GM18499 (cell line): ENCODE data around the gene SKAP1.
"Not testable (repeated sequence)": the region's sequence is repeated elsewhere in the genome, so short reads cannot be mapped to it uniquely, and the experiment has no call there.

Experiments
- ATAC-seq: cut with Tn5 transposase; IDR thresholded peaks from one replicate; pipeline ENCODE4 v1.9.1; 2021; ENCODE audit warnings: moderate number of reproducible peaks; ENCODE audit not compliant: insufficient read depth, unreplicated experiment

Gene SKAP1

DNA sequence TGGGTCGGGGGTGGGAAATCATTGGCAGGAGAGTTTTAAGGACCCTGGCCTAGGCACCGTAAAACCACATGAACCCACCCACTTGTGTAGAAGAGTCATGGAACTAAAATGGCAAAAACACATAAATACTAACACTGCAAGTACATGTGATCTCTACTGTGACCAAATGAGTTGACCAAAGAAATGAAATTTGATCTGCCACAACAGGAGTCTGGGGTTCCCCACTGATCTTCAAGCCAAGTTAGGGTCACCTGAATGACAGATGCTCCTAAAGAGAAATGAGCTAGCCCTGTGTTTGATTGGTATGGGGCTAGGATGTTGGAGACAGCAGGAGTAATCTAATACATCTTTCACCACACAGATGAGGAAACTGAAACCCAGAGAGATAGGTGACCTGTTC lies 21.5 kb upstream of the SKAP1 start:
- ATAC-seq, result no peak

DNA sequence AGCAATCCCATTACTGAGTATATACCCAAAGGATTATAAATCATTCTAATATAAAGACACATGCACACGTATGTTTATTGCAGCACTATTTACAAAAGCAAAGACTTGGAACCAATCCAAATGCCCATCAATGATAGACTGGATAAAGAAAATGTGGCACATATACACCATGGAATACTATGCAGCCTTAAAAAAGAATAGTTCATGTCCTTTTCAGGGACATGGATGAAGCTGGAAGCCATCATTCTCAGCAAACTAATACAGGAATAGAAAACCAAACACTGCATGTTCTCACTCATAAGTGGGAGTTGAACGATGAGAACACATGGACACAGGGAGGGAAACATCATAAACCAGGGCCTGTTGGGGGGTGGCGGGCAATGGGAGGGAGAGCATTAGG lies 19.3 kb upstream of the SKAP1 start:
- ATAC-seq, result not testable (repeated sequence)

DNA sequence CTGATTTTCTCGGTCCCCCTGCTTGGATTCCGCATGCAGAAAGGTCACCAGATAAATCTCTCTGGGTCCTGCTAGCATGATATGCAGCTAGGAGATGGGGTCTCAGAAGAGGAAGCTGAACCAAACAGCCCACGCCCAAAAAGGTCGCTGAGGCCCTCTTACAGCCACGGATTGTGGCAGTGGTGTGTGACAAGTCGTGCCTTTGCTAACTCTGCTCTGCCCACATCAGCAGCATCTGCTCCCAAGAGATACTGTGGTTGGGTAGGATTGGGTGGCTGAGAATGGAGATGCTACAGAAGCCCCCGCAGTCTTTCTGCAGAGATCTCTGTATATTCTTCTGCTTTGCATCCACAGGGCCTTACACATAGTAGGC lies 15.2 kb upstream of the SKAP1 start:
- ATAC-seq, result no peak

DNA sequence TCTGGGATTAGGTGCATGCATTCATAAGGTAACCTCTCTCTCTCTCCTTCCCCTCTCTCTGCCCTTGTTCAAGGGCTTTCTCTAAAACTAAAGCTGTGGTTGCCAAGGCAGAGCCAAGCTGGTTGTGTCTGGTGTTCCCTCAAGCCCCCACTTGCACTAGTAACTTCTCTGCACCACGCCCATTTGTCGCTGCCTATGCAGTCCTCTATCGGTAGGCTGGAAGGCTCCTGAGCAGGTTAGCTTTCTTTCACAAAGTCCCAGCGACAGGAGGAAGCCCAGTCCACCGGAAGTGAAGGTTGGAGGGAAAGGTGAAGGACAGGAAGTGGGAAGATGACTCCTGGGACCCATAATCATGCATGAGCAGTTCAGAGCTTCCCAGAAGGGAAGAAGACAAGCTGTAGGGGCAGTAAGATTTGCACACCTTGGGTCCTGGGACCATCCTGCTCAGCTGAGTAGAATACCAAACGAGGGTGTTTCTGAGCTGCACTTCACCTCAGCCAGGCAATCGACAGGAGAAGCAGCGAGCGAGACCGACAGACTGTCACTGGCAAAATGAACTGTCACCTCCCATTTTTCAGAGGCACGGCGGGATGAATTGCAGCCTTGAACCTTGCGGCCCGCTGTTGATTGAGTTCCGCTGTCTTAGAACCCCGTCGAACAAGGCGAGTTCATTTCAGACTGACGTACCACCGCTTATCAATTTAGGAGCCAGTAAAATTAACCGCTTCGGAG lies 14.7 kb upstream of the SKAP1 start:
- ATAC-seq, result no peak

DNA sequence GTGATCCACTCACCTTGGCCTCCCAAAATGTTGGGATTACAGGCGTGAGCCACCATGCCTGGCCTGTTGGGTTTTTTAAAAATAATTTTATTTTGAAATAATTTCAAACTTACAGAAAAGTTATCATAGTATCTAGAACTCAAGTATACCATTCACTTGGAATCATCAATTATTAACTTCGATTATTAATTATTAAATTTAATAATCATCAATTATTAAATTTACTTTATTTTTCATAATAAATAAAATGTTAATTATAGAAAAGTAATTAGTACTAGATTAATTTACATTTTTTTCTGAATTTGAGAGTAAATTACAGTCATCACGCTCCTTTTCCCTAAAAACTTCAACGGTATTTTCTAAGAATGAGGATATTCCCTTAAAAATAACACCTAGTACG lies 13.7 kb upstream of the SKAP1 start:
- ATAC-seq, result no peak

DNA sequence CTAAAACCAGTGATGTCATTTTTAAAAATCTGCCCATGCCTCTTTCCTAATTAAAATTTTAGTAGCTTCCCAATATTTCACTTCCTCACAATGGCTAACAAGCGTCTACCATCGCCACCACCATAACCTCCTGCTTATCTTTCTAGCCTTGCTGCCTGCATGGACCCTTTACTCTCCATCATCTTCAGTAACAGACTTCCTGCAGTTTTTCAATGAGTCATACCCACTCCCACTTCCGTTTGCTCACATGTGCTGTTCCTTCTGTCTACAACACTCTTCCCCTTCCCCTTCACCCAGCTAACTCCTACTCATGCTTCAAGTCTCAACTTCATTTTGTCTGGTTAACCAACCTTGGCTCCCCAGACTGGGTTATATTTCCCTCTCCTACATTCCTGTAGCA lies 12.8 kb upstream of the SKAP1 start:
- ATAC-seq, result no peak

DNA sequence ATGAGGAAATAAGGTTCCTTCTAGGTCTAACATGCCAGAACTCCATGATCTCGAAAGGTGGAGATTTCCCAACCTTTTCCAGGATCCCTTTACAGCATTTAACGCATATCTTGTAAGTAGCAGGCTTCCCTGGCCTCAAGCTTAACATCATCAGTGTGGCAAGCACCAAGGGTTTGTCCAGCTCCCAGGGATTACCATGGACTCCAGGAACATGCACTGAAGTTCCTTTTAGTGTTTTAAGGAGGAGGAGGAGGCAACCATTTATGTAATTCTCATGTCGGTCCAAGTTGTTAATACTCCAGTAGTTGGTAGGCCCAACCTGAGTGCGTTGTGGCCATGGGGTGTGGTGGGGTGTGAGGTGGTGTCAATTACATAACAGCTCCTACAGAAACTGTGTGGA lies 11.8 kb upstream of the SKAP1 start:
- ATAC-seq, result no peak

DNA sequence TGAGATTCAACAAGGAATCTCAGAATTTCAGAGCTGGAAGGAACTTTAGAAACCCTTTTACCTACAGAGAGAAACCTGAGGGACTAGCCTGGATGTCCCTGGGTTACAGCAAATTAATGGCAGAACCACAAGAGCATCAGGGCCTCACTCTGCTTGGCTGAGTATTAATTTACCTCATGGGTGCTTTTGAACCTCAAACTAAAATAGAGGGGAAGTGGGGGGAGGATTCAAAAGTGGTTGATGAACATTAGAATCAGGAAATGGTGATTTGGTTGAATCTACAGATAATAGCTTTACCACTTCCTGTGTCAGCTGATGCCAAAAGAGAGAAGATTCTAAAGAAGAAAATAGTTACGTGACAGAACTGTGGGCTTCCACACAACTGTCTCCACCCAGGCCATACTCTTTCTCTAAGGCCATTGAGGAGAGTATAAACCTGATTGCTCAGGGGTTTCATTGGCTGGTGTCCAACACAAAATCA lies 11.3 kb upstream of the SKAP1 start:
- peak; percentile 46 for ATAC-seq

DNA sequence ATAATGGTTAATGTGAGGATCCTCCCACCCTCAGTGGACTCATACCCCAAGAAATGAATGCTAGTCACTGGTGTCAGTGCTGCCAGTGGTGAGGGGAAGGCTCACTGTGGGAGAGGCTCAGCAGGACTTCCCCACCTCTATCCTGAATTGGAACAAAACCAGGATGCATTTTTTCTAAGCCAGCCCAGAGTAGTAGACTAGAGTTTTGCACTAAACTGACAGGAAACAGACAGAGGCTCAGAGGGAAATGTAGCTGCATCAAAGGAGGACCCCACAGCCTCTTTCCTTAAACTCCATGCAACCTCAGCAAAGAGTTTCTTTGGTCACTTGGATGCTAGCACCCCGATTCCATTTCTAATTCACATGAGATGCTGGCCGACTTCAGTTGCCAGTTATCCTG lies 10.7 kb upstream of the SKAP1 start:
- ATAC-seq, result no peak

DNA sequence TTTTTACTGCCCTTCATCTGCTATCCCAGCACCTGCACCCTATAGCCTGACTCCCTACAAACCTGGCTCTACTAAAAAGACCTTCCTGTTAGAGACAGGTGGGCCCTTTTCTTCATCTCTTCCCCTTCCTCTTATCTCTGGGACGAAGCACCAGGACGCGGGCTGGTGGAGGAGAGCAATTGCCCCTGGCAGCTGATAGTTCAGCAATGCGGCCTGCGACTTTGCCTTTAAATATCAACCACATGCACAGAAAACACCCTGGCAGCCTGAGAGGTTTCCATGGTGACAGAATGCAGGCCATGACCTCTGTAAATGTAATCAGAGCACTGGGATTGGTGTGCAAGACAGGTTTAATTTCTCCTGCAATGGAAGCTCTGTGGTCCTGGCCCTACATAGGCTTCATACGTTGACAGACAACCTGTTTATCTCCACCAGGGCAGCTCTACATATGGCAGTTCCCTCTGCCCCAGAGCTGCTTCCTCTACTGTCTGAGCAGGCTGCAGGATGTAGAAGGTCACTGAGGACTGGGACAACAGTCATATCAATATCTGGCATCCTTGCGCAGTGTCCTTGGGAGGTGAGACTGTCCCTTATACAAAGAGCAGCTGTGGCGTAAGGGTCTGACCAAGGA lies 10.0 kb upstream of the SKAP1 start:
- no peak for ATAC-seq

DNA sequence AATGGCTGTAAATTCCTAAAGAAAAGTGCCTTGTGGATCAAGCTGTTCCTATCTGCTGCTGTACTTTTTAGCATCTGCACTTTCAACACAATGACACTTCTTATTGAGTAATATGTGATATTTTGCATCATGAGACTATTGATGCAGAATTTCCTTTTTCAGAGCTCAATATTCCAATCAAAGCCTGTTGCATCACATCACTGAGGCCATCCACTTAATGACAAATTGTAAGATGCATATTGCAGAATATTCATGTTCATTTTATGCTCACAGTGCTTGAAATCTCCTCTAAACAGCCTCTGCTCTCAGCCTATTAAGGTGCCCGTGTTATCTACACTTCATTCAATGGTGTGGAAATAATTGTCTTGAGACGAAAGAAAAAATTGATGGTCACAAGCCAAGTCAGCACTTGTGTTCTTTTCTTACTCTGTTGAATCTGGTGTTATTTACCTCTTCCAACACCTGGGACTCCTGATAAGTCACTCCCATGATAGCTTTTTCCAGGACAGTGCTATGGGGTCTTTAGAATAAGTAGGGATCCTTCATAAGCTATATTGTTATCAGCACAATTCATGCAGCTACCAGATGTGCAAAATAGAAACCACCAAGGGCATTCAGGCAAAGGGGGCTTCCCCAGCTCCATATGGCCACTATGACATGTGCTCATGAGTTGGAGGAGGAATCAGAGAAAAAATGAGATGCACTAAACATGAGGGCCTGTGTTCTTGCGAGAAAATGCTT lies 9.3 kb upstream of the SKAP1 start:
- ATAC-seq, result no peak

DNA sequence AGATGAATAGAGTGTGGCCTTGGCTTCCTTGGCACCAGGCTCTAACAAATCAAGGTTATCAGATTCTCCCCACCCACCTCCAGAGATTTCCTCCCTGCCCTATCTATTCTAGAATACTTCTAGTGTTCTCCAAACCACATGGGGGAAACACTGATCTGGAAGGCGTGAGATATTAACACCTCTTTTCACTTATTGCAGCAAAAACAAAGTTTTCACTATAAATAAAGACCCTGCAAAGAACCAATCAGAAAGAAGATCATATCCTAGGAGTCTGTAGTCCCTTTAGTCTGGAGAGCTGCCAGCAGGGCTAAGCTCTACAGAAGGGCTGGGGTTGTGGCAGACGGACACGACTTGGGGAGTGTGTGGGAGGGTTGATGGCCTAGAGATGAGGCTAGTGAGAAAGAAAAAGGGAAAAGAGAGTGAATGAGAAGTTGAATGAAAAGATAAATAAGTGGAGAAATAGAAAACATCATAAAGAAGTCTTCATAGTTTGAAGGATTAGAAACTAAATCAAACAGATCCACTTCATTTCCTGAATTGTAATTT lies 8.6 kb upstream of the SKAP1 start:
- ATAC-seq, result no peak

DNA sequence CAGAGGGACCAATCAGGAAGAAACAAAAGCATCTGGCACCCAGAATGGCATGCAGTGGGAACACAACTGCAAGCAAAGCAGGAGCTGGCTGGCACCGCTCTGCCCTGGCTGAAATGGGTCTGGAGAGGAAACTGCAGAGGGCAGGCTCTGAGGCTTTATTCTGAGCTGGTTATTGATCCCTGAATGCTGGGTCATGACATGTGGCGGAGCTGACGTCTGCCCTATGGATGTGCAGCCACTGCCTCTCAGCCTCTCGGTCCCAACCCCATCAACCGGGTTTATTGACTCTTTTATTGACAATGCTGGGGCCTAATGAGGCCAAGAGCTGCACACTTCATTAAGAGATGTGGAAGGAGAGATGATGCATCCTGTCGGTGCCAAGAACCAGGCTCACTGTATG lies 3.9 kb upstream of the SKAP1 start:
- no peak for ATAC-seq

DNA sequence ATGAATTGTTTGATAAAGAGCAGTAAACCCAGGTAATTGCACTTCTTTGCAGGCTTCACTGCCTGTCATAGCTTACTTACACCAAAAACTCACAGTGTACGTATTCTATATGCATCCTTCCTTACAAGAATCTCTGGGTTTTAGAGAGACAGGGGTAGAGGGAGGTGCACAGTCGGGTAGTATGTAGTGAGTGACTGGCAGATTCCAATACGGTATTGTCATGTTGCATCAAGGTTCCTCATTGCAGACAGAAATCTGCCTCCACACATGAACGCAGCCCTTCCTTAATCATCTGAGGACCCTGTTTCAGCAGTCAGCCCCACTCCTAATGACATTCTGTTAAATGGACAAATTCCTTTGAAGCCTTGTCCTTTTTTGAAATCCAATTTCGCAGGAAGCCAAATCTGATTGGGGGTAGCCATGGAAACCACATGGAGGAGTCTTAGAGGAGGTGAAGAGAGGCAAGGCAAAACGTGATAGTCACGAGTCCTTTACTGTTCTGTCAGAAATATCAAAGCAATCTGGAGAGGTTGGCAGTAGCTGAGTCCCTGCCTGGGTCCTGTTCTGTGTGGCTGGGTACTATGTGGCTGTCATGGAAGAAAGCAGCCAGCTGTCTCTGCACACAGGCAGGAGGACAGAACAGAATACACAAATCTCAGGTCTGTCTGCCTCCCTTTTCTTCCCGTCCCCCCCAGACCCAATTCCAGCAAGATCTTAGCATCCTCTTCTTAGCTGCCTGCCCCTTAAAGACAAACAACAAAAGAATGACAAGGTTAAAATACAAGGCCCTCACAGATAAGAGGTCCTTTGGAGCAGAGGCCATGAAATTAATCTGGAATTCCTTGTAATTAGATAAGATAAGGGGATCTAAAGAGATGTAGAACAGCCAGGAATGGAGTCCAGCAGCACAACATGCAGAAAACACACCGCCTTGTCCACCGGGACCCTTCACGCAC lies 3.1 kb upstream of the SKAP1 start:
- ATAC-seq, result no peak

DNA sequence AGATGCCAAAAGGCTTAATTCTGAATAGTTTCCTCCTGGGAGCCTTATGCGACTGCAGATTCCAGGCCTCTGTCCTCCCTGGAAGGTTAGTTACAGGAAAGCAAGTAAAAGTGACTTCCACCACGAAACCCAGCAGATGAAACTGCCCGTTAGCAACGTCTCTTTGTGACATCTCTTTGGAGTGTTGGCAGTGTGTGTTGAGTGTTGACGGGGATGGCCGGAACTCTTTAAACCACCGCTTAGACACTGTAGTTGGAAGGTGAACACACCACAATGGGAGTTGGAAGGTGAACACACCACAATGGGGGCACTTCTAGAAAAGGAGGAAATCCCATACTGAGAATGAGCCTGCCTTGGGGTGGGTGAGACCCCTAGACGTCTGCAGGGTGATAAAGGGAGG lies 858 bp downstream of the SKAP1 start:
- ATAC-seq, result no peak

DNA sequence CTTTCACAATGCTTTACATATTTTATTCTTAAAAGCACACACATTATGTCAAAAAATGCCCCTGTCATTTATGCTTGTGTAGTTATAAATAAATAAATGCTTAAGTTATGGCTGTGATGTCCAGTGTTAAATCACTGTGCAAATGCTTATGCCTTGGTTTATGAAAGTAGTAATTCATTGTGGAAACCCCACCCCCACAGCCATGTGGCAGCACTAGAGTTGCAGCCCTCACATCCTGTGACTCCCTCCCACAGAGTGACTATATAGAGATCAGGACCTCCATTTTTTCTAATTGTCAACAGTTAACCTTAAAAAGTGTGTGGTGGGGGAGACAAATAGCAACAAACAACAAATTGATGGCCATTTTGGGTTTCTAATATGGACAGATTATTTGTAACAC lies 2.4 kb downstream of the SKAP1 start:
- no peak for ATAC-seq

DNA sequence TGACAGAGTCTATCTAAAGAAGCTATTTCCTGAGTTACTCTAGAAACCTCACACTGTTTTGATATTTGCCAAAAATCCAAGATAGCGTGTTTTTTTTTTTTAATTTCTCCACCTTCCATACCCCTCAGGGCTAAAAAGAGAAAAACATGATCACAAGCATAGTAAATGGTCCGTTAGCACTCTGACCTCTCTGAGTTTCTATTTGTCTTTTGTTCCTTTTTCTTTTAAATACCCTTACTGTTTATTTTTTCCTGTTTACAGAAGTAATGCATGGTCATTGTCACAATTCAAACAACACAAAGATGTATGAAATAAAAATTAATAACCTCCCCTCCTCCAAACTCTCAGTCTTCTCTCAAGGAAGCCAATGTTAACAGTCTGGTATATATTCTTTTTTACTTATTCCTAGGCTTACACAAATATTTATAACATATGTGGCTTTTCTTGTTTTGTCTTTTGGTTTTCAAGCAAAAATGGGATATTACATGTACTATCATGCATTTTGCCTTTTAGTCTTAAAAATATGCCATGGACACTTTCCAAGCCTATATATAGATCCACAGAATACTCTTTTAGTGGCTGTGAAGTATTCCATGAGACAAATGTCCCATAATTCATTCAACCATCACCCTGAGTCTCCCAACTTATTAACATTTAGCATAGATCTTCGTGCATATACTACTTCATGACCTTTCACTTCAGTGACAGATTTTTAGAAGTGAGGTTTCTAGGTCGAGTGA lies 3.1 kb downstream of the SKAP1 start:
- ATAC-seq, result no peak

DNA sequence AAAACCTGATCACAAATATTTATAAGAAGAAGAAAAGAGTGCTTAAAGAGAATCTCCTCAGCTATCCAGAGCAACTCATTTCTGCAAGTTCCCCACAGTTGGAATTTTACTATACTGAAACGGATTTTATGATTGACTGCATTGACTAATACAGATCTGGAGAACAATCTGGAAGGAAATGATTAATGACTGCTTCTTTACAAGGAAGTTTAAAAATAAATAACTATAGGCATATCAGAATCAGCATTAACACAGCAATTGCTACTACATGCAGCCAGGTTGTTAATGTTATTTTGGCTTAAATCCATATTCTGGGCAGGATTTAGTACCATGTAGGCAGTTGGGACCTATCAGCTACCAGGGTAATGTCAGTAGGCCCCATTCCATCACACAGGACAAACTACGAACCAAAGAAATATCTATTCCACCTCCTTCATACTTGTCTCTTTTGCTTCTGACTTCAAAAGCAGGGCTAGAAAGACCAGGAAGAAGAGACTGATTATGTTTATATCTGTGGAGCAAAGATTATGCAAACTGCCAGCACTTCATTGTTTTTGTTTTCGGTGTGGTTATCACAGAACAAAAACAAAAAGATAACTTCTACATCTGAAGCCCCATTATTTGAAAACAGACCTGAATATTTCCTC lies 3.9 kb downstream of the SKAP1 start:
- no peak for ATAC-seq

DNA sequence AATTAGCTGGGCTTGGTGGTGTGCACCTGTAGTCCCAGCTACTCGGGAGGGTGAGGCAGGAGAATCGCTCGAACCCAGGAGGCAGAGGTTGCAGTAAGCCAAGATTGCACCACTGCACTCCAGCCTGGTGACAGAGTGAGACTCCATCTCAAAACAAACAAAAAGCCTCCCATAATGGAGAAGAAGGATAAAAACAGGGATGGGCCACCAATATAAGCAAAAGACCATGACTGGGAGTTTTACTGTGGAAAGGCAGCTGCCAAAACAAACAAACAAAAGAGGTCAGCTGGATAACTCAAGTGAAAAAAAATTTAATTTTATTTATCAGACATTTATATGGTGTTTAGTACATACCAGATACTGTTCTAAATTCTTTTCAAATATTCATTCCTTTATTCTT lies 8.0 kb downstream of the SKAP1 start:
- not testable (repeated sequence) for ATAC-seq
